ENCODE data around the gene SHISA7. TPM values are rescaled to one million over a fixed set of nuclear protein-coding genes. Genes with fewer than 3 reads are reported as not detected.
"Not testable (repeated sequence)": the region's sequence is repeated elsewhere in the genome, so short reads cannot be mapped to it uniquely, and the experiment has no call there.

SHISA7 gene
- total RNA-seq, 2 experiments from 2014 or later = not detected

DNA sequence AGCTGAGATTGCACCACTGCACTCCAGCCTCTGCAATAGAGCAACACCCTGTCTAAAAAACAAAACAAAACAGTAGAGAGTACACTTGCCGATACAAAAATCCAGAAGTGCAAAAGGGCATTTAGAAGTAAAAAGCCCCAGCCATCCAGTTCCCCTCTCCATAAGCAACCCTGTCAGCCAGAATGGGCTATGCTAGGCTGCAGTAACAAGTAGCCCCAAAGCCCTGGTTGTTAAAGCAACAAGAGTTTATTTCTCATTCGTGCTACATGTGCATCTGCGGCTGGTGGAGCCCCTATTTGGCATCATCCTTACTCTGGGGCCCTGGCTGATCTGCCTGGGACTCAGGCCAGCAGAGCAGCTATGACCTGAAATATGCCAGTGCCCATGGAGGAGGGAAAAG lies 18.6 kb downstream of the SHISA7 start:
- Mint-ChIP-seq H3K4me1 (peaks cover 16% of the 10 kb centered on the region), H3K36me3 (ENCODE audit: low read depth) (no peaks in the 10 kb centered on the region), H3K27me3 (peaks cover 4% of the 10 kb centered on the region), H3K27ac (no peak overlapping the region), H3K9me3 (no peaks in the 10 kb centered on the region), H3K4me3 (no peak overlapping the region)
- ChIA-PET POLR2A (no interaction called here), CTCF (no interaction called here)
- DNase-seq = no peak

DNA sequence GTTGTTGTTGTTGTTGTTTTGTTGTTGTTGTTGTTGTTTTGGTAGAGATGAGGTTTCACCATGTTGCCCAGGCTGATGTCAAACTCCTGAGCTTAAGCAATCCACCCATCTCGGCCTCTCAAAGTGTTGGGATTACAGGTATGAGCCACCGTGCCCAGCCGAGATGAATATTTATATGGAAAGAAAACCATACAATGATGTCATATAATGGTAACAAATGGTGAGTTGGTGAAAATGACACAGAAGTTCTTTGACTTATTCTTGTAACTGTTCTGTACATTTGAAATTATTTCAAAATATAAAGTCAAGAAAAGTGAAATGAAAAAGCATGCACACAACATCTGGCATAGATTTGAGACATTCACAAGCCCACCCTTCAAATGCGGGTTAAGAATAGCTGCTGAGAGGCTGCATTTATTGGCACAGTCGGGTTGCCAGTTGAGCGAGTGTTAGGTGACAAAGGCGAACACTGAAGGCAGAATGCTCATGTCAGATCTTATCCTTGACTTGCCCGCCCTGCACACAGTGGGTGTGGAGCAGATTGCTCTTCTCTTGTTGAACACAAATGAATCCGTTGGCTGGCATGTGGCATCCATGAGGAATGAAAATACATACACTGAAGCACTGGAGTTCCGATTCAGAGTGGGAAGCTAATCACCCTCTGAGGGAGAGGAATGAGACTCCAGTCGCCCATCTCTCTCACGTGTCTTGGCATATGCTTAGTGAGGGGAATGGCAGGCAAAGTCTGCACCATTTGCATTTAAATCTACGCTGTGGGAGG lies 19.7 kb downstream of the SHISA7 start:
- H3K36me3 Mint-ChIP-seq (ENCODE audit: low read depth) = no peaks in the 10 kb centered on the region
- no peak overlapping the region for H3K27ac Mint-ChIP-seq
- peaks cover 16% of the 10 kb centered on the region for H3K4me1 Mint-ChIP-seq
- DNase-seq = no peak
- H3K27me3 Mint-ChIP-seq = peaks cover 4% of the 10 kb centered on the region
- no peaks in the 10 kb centered on the region for H3K9me3 Mint-ChIP-seq
- H3K4me3 Mint-ChIP-seq = no peak overlapping the region
- POLR2A ChIA-PET = interaction anchor here (0.6 kb wide), 1 partner anchor 24 kb away, joined by 3 read pairs; no protein-coding TSS in a partner anchor
- CTCF ChIA-PET = interaction anchor here (0.7 to 0.8 kb wide), 3 partner anchors 32 to 542 kb away, joined by 3 to 4 read pairs (median 3); no protein-coding TSS in a partner anchor

GRCh38 chr19:55421281-55421680 lies 21.8 kb downstream of the SHISA7 start:
- H3K27me3 Mint-ChIP-seq; POLR2A ChIA-PET; H3K4me3 Mint-ChIP-seq; H3K36me3 Mint-ChIP-seq (ENCODE audit: low read depth); H3K9me3 Mint-ChIP-seq: not testable (repeated sequence)
- peak overlapping the region; percentile 51 for H3K27ac Mint-ChIP-seq
- H3K4me1 Mint-ChIP-seq = peaks cover 24% of the 10 kb centered on the region
- DNase-seq = peak; percentile 55
- CTCF ChIA-PET = interaction anchor here (1.2 kb wide), 1 partner anchor 221 kb away, joined by 3 read pairs; no protein-coding TSS in a partner anchor

DNA sequence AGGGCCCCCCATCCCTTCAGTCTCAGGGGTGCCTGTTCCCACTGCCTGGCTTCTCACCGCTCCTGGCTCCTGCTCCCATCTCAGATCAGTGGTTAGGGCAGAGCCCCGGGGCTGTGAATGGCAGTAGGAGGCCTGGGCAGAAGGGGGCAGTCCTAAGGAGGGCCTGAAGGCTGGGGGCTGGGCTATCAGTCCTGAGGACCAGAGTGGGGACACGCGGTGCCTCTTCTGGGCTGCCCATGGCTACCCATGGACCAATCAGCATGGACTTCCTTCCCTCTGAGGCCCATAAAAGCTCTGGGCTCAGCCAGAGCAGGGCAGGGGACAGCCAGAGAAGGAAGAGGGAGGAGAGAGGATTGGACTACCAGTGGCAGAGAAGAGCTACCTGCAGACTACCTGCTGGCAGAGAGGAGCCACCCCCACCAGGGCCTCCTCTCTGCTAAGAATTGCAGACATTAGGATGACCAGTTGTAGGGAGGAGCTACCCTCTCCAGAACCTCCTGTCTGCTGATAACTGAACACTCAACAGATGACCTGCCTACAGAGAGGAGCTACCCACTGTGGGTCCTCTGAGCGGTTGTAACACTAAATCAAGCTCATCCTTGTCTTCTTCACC lies 23.4 kb downstream of the SHISA7 start:
- DNase-seq = no peak
- no peak overlapping the region for H3K27ac Mint-ChIP-seq
- ChIA-PET CTCF (interaction anchor here (0.8 to 1.4 kb wide), 5 partner anchors 9 to 538 kb away, joined by 3 to 4 read pairs (median 3); no protein-coding TSS in a partner anchor), POLR2A (interaction anchor here (0.7 kb wide), 1 partner anchor 181 kb away, joined by 4 read pairs; no protein-coding TSS in a partner anchor)
- H3K4me1 Mint-ChIP-seq = peaks cover 24% of the 10 kb centered on the region
- no peaks in the 10 kb centered on the region for H3K9me3 Mint-ChIP-seq
- peaks cover 5% of the 10 kb centered on the region for H3K27me3 Mint-ChIP-seq
- H3K4me3 Mint-ChIP-seq = no peak overlapping the region
- no peaks in the 10 kb centered on the region for H3K36me3 Mint-ChIP-seq (ENCODE audit: low read depth)

- Mint-ChIP-seq H3K36me3 (ENCODE audit: low read depth) (no peaks in the 10 kb centered on the region), H3K9me3 (no peaks in the 10 kb centered on the region), H3K4me1 (peaks cover 24% of the 10 kb centered on the region), H3K4me3 (no peak overlapping the region), H3K27me3 (peaks cover 7% of the 10 kb centered on the region), H3K27ac (no peak overlapping the region)
- POLR2A ChIA-PET = no interaction called here
- CTCF ChIA-PET = interaction anchor here (0.9 to 1.4 kb wide), 5 partner anchors 17 to 538 kb away, joined by 3 to 4 read pairs (median 4); no protein-coding TSS in a partner anchor
- no peak for DNase-seq
These were observed 24.0 kb downstream of the SHISA7 start for GRCh38 chr19:55419103-55419502.

GRCh38 chr19:55418185-55418584 lies 24.9 kb downstream of the SHISA7 start:
- POLR2A ChIA-PET = no interaction called here

GRCh38 chr19:55410168-55410567 lies 32.9 kb downstream of the SHISA7 start:
- ChIA-PET CTCF (no interaction called here), POLR2A (no interaction called here)
- H3K27me3 Mint-ChIP-seq = peaks cover 8% of the 10 kb centered on the region

More at GRCh38 chr19:55418185-55418584, 24.9 kb downstream of the SHISA7 start:
- Mint-ChIP-seq H3K9me3 (no peaks in the 10 kb centered on the region), H3K4me1 (peaks cover 24% of the 10 kb centered on the region), H3K4me3 (no peak overlapping the region), H3K36me3 (ENCODE audit: low read depth) (no peaks in the 10 kb centered on the region), H3K27ac (no peak overlapping the region), H3K27me3 (peaks cover 4% of the 10 kb centered on the region)
- CTCF ChIA-PET = interaction anchor here (0.5 to 1.7 kb wide), 7 partner anchors 9 to 127 kb away, joined by 3 to 5 read pairs (median 4); no protein-coding TSS in a partner anchor
- peak; percentile 72 for DNase-seq

GRCh38 chr19:55409179-55409578 lies 33.9 kb downstream of the SHISA7 start:
- peaks cover 31% of the 10 kb centered on the region for H3K4me1 Mint-ChIP-seq
- peak overlapping the region; percentile 99 for H3K27ac Mint-ChIP-seq
- DNase-seq, H3K4me3 Mint-ChIP-seq, H3K27me3 Mint-ChIP-seq: not testable (repeated sequence)
- CTCF ChIA-PET = interaction anchor here (0.9 to 1.6 kb wide), 3 partner anchors 8 to 324 kb away, joined by 3 to 4 read pairs (median 3); no protein-coding TSS in a partner anchor
- H3K9me3 Mint-ChIP-seq = peaks cover 12% of the 10 kb centered on the region
- POLR2A ChIA-PET = interaction anchor here (0.7 kb wide), 1 partner anchor 154 kb away, joined by 3 read pairs; no protein-coding TSS in a partner anchor
- peaks cover 39% of the 10 kb centered on the region for H3K36me3 Mint-ChIP-seq (ENCODE audit: low read depth)

More at GRCh38 chr19:55410168-55410567, 32.9 kb downstream of the SHISA7 start:
- peaks cover 12% of the 10 kb centered on the region for H3K9me3 Mint-ChIP-seq
- no peak overlapping the region for H3K27ac Mint-ChIP-seq
- H3K4me1 Mint-ChIP-seq = peaks cover 31% of the 10 kb centered on the region
- no peak for DNase-seq
- H3K36me3 Mint-ChIP-seq (ENCODE audit: low read depth) = peaks cover 35% of the 10 kb centered on the region
- H3K4me3 Mint-ChIP-seq = no peak overlapping the region

DNA sequence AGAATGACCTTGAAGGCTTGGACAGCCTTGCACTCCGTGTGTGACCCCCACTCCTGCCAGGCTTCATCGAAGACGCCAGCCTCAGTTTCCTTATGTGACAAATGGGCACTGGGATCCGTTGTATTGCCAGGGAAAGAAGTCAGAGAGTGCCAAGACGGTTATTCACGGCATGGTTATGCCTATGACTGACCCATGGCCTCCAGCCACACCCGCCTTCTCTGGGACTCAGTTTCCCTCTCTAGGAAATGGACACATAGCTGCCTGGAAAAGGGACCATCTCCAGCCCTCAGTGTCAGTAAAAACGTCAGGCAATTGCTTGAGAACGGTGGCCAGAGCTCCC lies 34.6 kb downstream of the SHISA7 start:
- CTCF ChIA-PET = interaction anchor here (0.9 to 1.6 kb wide), 2 partner anchors 9 to 323 kb away, joined by 3 to 4 read pairs; no protein-coding TSS in a partner anchor
- peak overlapping the region; percentile 99 for H3K27ac Mint-ChIP-seq
- POLR2A ChIA-PET = no interaction called here
- peaks cover 12% of the 10 kb centered on the region for H3K9me3 Mint-ChIP-seq
- H3K4me3 Mint-ChIP-seq = peak overlapping the region; percentile 87
- peaks cover 6% of the 10 kb centered on the region for H3K27me3 Mint-ChIP-seq
- peaks cover 37% of the 10 kb centered on the region for H3K4me1 Mint-ChIP-seq
- H3K36me3 Mint-ChIP-seq (ENCODE audit: low read depth) = peaks cover 45% of the 10 kb centered on the region
- DNase-seq = no peak

DNA sequence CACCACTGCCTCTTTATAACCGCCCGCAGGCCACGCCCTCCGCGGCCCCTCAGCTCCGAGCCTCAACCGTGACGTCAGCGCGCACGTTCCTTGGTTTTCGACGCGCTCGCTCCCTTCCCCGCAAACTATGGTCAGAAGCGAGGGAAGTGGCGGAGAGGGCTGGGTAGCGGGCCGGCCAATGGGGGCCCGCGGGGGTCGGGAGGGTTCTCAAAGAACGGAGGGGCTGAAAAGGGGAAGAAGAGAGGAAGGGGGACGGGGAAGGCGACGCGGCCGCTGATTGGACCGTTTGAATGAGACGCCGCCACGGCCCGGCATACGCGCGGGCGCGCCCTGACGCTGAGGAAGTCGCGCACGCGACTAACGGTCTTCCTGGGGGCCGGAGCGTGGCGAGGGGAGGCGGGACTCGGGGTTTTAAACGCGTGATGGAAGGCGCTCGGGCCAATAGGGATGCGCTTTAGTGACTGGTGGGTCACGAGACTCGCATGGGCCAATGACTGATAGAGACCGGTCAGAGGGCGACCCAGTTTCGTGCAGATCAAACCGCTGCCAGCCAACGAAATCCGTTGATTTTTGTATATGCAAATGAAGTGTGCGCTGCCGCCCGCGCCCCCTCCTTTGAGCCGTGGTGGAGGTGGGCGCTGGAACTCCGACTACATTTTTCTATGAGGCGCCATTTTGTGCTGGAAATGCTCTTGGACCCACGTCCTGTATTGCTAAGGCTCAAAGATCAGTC lies 35.1 kb downstream of the SHISA7 start:
- POLR2A ChIA-PET = interaction anchor here (0.5 to 1.4 kb wide), 9 partner anchors 9 to 191 kb away, joined by 3 to 12 read pairs (median 3); partner anchors contain the start of genes FIZ1, KMT5C and TMEM238
- Mint-ChIP-seq H3K9me3 (peaks cover 12% of the 10 kb centered on the region), H3K4me3 (peak overlapping the region; percentile 87), H3K36me3 (ENCODE audit: low read depth) (peaks cover 49% of the 10 kb centered on the region), H3K27ac (peak overlapping the region; percentile 99), H3K4me1 (peaks cover 42% of the 10 kb centered on the region), H3K27me3 (peaks cover 6% of the 10 kb centered on the region)
- DNase-seq = peak; percentile 98
- CTCF ChIA-PET = interaction anchor here (0.9 to 1.6 kb wide), 4 partner anchors 9 to 322 kb away, joined by 3 to 5 read pairs (median 4); partner anchors contain the start of gene KMT5C

DNA sequence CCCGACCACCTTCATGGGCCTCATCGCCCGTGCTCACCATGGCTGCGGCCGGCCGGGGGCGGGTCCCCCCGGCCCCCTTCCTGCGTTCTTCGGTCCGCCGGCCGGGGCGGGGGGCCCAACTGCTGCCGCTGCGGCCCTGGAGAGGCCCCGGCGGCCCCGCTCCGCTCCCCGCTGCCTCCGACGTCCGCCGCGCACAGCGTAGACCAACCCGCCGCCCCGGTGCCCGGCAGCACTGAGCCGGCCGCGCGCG lies 35.6 kb downstream of the SHISA7 start, which contains the start of gene UBE2S:
Gene UBE2S (minus strand): TSS at position 239 of the 250 bp plus-strand sequence. CDS start 199 bp downstream, at position 40.
- DNase-seq, H3K27me3 Mint-ChIP-seq: not testable (repeated sequence)
- POLR2A ChIA-PET = interaction anchor here (0.6 to 1.4 kb wide), 7 partner anchors 9 to 192 kb away, joined by 3 to 12 read pairs (median 3); partner anchors contain the start of genes FIZ1, KMT5C and TMEM238
- H3K9me3 Mint-ChIP-seq = peaks cover 12% of the 10 kb centered on the region
- H3K4me3 Mint-ChIP-seq = peak within 1 kb of the TSS; percentile 87
- H3K4me1 Mint-ChIP-seq = peaks cover 45% of the 10 kb centered on the region
- H3K27ac Mint-ChIP-seq = peak within 1 kb of the TSS; percentile 99
- CTCF ChIA-PET = interaction anchor here (1.0 to 1.4 kb wide), 2 partner anchors 68 to 106 kb away, joined by 4 to 5 read pairs; partner anchors contain the start of gene KMT5C
- peaks cover 54% of the 10 kb centered on the region for H3K36me3 Mint-ChIP-seq (ENCODE audit: low read depth)
